Iris pigment epithelial cell (primary cell): ENCODE data around the gene CERS4.
"Not testable (repeated sequence)": the region's sequence is repeated elsewhere in the genome, so short reads cannot be mapped to it uniquely, and the experiment has no call there.

Experiments
- DNase-seq: peaks from one replicate; pipeline ENCODE4 v3.0.0-alpha.2; 2011; ENCODE audit warnings: low read depth

The CERS4 gene

GRCh38 chr19:8208922-8209461 is at the start of gene CERS4:
Gene CERS4, plus strand, starts transcription at chr19:8209370. Its CDS starts 41,707 bp downstream, at chr19:8251077.
- peak; percentile 17 for DNase-seq

- peak; percentile 25 for DNase-seq
These were observed 48.0 kb upstream of the CERS4 start for GRCh38 chr19:8161135-8161646.

GRCh38 chr19:8163759-8164158 is 45.4 kb upstream of the CERS4 start:
- DNase-seq: peak; percentile 77

GRCh38 chr19:8167985-8168384 is 41.2 kb upstream of the CERS4 start:
- DNase-seq: no peak

GRCh38 chr19:8168537-8168936 is 40.6 kb upstream of the CERS4 start:
- no peak for DNase-seq

- peak; percentile 40 for DNase-seq
These were observed 34.5 kb upstream of the CERS4 start for GRCh38 chr19:8174706-8175105.

- no peak for DNase-seq
These were observed 29.2 kb upstream of the CERS4 start for GRCh38 chr19:8180018-8180417.

GRCh38 chr19:8184274-8184673 is 24.9 kb upstream of the CERS4 start:
- no peak for DNase-seq

GRCh38 chr19:8185343-8186068 is 23.7 kb upstream of the CERS4 start:
- peak; percentile 18 for DNase-seq

GRCh38 chr19:8192221-8192820 is 16.8 kb upstream of the CERS4 start:
- no peak for DNase-seq

GRCh38 chr19:8194528-8195267 is 14.5 kb upstream of the CERS4 start:
- DNase-seq: no peak

GRCh38 chr19:8196271-8196927 is 12.8 kb upstream of the CERS4 start:
- no peak for DNase-seq

- DNase-seq: not testable (repeated sequence)
These were observed 5.7 kb upstream of the CERS4 start for GRCh38 chr19:8203288-8204120.

GRCh38 chr19:8204961-8205360 is 4.2 kb upstream of the CERS4 start:
- no peak for DNase-seq

GRCh38 chr19:8206147-8207087 is 2.8 kb upstream of the CERS4 start:
- no peak for DNase-seq

GRCh38 chr19:8207326-8207725 is 1.8 kb upstream of the CERS4 start:
- not testable (repeated sequence) for DNase-seq

- DNase-seq: no peak
These were observed 850 bp upstream of the CERS4 start for GRCh38 chr19:8208119-8208921.

GRCh38 chr19:8209462-8210378 is 550 bp downstream of the CERS4 start:
- peak; percentile 29 for DNase-seq
